ENCODE measurements around the gene CDC42EP2.

The CDC42EP2 gene

DNA sequence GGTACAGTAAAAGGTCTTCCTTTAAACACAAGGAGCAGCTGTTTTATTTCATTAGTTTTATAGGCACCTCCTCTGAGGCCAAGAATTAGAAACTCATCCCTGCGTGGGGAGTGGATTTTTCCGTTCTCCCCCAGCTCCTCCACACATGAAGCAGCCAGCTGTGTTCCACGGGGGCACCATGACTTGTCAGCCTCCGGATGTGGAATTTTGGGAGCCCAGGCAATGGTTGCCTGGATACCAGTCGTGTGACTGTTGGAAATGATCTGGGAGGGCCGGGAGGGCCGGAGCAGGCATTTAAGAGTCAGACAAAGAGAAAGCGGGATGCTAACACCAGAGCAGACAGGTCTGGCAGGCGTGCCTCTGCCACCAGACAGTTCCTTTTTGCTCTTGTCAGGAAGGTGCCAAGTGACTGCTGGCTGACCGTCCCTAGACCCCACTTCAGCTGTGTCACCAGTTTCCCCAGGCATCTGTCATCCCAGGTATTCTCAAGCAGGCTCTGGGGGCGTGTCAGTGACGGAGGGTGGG lies 15.9 kb upstream of the CDC42EP2 start:
- DNase-seq, result no peak

DNA sequence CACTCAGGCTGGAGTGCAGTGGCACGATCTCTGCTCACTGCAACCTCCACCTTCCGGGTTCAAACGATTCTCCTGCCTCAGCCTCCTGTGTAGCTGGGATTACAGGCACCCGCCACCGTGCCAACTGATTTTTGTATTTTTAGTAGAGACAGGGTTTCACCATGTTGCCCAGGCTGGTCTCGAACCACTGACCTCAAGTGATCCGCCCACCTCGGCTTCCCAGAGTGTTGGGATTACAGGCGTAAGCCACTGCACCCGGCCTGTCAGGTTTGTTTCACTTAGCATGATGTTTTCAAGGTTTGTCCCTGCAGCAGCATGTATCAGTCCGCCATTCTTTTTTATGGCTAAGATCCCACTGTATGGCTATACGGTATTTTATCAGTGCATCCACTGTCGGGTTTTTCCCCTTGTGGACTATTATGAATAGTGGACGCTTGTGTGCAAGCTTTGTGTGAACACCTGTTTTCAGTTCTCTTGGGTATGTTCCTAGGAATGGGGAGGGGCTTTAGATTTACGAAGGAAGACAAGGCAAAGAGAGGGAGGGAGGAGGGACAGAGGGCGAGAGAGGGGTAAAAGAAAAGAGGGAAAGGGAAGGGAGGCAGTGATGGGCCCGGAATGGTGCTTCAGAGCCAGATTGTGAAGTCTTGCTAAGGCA lies 13.9 kb upstream of the CDC42EP2 start:
- no peak for DNase-seq

DNA sequence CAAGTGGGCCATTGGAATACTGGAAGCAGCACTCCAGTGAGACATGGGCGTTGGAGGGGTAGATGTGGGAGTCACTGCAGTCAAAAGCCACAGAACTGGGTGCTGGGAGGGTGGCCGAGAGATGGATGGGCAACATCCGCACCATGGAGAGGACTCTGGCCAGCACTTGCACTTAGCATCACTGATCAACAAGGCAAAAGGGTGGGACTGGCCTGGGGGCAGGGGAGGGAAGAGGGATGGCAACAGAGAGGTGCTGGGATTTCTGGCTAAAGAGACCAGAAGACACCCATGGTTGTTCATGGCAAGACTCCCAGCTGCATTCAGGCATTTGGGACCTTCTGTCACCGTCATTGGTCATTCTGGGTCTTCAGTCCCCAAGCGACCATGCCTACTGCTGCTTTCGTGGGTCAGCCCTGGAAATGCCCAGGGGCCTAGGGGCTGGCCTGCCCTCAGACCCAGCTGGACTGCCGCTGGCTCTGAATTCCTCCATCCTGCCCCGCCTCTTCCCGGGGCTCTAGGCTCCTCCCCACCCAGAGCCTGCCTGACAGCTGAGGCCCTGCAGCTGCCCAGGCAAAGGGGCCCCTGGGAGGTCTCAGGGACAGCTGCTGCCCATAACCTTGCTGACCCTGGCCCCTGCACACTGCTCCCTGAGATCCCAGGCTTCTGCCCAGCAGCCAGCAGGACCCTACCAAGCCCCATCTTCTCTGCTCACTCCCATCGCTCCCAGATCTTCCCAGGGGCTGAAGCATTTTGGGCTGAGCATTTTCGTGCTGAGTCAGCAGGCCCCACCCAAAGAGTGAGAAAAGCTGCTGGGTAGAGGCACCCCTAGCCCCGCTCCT lies 13.0 kb upstream of the CDC42EP2 start:
- DNase-seq, result no peak

DNA sequence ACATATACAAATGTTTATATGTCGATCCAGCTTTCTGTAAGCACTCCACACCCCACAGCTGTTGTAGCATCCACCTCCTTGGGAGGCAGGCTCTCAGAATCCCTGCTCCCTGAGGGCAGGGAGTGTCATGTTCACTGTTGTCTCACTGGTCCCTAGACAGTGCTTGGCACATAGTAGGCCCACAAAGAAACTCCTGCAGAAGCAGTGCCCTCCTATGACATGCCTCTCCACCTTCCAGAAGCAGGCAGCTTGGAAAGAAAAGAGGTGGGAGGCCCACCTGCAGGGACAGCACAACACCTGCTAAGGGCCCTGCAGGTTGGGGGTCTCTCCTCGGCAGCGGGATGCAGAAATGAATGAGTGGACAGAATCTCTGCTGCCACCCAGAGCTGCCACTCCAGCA lies 11.1 kb upstream of the CDC42EP2 start:
- no peak for DNase-seq

DNA sequence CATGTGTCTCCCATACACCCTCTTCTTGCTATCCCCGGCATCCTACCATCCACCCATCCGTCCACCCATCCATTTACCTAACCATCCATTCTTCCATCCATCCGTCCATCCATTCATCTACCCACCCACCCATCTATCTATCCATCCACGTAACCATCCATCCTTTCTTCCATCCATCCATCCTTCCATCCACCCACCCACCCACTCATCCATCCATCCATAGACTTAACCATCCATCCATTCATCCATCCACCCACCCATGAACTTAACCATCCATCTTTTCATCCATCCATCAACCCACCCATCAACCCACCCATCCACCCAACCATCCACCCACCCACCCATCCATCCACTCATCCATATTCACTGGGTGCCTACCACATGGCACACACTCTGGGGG lies 10.6 kb upstream of the CDC42EP2 start:
- DNase-seq, result no peak

DNA sequence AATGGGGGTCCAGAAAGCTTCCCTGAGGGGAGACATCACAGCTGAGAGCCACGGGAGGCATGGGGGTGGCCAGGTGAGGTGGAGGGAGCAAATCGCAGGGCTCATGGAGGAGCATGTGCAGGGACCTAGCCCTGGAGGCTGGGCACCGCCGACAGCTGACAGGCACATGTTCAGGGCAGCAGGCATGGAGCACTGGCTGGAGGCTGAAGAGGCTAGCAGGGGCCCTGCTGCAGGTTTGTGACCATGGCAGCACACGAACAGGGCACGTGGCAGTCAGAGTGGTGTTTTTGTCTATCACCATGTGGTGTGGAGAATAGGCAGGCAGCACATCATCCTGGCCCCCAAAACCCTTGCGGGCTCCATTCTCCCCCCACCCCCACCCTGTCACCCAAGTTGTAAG lies 10.1 kb upstream of the CDC42EP2 start:
- DNase-seq, result no peak

DNA sequence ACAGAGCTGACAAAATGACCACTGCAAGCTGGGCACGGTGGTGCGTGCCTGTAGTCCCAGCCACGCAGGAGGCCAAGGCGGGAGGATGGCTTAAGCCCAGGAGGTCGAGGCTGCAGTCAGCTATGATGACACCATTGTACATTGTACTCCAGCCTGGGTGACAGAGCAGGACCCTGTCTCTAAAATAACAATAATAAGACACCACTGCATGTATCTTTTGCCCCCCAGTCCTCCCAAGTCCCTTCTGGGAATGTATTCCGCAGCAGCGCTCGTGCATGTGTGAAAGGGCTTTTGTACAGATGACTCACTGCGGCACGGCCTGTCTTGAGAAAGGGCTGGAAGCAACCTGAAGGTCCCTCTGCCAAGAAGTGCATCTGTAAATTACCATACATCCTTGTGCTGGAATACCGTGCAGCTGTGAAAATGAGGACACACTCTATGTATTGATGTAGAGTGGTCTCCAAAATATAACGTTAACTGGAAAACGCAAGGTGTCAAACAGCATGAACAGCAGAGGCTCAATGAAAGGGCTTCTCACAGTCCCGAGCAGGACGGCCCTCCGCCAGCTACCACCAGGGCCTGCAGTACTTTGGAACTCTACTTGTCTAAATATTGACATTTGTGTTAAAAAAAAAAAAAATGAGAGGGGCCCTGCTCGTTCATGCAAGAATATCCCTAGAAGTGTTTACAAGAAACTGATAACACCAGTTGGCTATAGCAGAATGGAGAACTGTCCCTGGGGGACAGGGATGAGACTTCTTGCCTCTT lies 9.0 kb upstream of the CDC42EP2 start:
- DNase-seq, result no peak

DNA sequence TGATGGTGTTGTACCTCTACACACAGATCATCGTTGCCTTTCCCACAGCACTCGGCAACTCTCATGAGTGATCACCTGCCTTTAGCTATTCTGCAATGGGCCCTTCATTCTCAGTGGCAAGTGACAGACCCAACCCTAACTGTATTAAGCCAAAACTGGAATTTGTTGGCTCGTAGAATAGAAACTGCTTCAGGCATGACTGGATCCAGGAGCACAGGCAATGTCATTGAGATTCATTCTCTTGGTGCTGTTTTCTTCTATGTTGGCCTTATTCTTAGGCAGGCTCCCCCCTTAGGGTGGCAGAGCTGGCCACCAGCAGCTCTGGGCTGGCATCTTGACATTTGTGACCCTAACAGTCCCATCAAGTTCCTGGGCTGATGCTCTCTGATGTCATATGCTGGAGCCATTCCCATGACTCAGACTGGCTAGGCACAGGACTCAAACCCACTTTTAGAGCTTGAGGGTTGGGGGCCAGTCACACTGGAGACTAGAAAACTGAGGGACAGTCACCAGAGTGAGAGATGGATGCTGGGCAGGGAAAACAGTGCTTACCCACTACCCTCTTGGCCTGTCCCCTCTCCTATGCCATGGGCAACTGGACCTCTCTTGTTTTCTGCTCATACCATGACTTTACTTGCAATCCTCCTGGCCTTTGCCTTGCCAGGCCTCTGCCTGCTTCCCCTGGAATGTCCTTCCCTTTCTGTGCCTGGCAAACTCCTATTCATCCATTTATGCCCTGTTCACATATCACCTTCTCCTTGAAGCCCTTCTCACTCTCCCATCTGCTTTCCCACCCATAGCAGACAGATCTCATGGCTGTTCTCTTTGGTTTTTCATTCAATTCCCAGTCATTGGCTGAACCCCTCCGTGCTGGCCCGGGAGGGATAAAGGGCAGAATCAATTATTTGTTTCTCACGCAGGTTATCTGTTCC lies 7.1 kb upstream of the CDC42EP2 start:
- DNase-seq, result no peak

DNA sequence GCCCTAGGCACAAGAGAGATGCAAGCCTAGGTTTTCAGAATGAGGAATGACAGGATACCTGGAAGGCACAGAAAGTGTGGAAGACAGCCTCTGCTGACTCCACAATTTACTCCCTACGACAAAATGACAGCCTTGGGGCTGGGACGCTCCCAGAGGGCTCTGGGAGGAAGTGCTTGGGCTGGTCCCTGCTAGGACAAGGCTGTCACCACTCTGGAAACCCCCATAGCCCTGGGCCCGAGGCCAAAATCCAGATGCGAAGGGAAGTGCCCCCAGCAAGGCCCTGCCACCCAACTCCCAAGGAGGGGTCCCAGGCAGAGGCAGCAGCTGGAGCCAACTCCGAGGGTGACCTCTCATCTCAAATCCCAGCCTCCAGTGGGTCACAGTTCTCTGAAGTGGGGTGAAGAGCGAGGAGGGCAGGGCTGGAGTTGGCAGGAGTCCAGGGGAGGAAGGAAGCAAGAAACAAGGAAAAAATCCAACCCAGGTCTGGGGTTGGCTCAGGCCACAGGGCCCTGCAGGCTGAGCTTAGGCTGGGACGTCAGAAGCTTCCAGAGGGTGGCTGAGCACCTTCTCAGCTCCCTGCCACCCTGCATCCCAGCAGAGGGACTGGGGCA lies 6.3 kb upstream of the CDC42EP2 start:
- no peak for DNase-seq

DNA sequence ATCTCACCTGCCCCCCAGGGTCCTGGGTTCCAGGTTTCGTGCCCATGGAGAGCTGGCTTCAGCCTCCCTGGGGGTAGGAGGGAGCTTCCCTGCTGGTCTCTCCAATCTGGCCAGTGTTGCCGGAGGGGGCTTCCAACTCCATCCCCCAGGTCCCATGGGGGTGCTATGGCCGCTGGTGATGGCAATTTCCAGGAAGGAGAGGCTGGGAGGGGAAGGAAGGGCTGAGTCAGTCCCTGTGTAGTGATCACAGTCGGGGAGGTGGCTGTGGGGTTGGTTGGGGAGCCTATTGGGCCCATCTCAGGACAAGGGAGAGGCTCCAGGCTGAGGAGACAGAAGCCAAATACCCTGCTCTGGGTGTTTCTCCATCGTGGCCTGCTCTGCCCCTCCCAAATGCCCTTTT lies 5.7 kb upstream of the CDC42EP2 start:
- DNase-seq, result no peak

DNA sequence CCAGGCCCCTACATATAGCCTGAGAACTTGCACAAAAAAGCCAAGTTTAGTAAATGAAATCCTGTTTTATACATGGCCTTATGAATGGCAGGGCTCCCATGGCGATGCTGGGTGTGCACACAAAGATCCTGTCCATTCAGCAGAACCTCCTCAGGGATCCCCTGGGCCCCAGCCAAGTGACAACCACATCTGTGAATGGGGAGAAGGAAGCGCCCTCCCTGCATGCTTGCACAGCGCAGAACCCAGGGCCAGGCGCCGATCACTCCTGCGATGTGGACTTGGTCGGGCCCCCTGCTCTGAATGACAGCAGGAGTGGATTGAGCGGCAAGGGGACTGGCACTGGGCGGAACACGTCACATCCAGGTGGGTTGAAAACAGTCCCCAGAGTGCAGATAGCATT lies 4.5 kb upstream of the CDC42EP2 start:
- DNase-seq, result no peak

DNA sequence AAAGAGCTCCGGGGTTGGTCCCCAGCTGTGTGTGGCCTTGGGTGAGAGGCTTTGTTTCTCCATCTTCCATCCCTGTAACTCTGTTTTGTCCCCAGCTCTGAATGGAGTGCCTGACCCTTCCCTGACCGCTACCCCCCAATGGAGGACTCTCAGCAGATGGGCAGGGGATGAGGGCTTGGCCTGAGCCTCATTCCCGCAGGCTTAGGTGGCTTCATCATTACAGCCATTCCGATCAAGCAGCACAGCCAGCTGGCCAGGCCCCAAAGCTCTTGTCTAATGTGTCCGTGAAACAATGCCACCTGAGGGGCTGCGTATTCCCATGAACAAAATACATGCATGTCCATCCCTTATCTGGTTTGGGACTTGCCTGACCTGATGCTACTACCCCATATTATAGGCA lies 3.9 kb upstream of the CDC42EP2 start:
- no peak for DNase-seq

DNA sequence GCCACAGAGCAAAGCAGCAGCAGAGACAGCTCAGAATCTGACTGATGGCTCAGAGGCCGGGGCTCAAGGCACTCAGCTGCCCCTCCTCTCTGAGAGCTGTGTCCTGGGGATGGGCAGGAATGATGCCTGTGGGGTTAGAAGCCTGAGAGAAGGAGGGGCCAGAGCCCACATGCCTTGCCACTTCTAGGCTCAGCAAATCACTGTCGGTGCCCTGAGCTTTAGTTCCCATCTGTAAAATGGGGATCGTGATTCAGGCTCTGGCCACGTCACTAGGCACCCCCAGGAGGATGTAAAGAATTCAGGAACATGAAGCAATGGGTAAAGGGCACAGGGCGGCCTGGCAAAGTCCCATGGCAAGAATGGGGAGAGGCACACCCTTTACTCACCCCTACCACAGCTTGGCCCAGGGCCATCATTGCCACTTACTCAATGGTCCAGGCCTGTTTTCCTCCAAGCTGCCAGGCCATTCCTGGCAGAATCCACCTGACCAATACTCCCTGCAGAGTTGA lies 3.4 kb upstream of the CDC42EP2 start:
- DNase-seq, result no peak

DNA sequence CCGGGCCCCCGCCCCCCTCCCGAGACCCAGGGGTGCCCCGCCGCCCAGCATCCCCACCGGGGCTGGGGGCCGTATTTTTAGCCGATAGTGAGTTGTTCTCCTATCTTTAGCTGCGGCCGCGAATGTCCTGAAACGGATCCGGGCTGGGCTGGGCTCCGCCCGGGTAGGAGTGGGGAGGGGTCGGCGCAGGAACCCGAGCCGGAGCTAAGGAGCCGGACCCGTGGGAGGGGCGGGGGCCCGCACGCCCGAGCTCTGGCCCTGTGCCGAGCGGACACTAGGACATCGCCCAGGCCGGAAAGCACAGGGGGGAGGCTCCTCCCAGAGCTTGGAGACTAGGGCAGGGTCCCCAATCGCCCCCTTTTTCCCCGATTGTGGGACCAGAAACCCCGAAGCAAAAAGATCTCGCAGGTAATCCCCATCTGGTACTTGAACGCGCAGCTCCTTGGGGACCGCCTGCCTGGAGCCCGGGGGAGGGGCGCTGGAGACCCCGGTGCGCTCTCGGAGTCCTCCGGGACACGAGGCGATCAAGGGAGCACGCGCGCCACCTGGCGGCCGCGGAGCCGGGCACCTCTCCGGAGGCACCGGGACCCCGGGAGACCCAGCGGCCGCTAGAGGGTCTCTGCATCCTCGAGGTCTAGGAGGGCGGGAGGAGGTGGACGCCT lies 669 bp downstream of the CDC42EP2 start:
- peak; percentile 5 to 25 for DNase-seq

DNA sequence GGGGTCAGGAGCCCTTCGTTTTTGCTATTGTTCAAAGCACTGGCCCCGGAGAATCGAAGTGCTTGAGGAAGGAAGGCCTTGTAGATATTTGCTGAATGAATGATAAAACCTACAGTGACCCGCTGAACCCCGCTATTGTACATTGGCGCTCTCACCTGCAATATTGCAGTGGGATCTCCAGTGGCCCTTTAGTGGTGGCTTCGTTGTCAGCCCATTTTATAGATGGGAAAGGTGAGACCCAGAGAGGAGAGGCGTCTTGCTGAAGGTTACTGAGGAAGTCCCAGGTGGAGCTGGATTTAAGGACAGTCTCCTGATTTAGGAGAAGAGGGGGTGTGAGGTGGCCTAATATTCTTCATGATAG lies 1.2 kb downstream of the CDC42EP2 start:
- DNase-seq, result no peak

DNA sequence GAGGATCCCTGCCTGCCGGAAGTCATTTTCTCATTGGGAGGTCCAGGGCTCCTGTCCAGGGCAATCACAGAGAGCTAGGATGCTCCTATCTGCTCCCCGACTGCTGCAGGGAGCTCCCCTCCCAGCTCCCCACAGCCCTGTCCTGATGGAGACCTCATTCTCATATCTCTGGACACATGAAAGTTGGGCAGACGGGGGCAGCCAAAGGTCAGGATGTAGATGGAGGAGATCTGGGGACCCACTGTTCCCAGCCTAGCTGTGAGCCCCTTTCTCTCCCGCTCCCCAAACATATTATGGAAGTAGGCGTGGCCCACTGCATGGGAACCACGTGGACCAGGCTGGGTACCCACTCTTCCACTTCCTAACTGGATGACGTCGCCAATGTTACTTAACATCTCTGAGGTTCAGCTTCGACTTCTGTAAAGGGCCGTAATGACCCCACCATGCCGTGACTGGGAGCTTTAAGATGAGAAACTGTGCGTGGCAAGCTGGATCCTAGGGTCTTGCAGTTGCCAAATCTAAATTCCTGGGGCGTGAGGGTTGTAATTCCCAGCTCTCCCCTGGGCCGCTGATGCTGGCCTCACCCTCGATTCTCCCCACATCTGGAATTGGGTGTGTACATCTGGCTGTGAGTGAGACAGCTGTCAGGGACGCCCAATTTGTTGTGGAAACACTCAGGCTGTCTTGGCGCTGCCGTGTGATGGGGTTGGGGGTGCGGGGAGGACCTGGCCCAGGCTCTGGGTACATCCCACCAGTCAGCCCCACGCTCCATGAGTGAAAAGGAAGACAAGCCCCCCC lies 1.8 kb downstream of the CDC42EP2 start:
- DNase-seq, result no peak

DNA sequence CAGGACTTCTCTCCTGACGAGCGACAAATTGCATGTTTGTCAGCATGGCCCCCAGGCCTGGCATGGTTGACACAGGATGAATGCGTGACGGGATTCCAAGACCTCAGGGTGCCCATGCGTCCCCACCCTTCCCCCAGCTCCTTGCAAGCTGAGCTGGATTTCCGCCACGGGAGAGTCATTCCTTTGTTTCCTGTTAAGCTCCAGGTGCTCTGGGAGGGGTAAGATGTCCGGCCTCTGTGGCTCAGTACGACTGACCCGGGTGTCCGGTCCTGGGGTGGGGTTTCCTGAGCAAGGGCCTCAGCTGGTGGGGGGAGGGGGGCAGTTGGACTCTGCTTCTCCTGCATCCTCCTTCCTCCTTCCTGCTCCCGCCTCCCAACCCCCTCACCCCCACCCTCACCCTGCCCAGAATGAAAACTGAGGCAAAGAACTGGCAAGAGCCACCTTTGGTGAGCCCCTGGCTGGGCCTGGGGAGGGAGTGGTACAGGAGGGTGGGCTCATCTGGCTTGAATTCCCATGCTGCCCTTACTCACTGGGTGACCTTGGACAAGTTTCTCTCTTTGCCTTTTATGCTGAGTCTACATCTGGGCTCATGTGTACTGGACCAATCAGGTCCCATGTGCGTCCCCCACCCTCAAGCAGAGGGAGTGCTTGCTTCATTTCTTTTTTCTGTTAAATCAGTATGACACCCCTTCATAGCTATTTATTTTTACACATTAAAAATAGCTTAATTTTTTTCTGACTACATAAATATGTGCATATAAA lies 2.5 kb downstream of the CDC42EP2 start:
- no peak for DNase-seq

DNA sequence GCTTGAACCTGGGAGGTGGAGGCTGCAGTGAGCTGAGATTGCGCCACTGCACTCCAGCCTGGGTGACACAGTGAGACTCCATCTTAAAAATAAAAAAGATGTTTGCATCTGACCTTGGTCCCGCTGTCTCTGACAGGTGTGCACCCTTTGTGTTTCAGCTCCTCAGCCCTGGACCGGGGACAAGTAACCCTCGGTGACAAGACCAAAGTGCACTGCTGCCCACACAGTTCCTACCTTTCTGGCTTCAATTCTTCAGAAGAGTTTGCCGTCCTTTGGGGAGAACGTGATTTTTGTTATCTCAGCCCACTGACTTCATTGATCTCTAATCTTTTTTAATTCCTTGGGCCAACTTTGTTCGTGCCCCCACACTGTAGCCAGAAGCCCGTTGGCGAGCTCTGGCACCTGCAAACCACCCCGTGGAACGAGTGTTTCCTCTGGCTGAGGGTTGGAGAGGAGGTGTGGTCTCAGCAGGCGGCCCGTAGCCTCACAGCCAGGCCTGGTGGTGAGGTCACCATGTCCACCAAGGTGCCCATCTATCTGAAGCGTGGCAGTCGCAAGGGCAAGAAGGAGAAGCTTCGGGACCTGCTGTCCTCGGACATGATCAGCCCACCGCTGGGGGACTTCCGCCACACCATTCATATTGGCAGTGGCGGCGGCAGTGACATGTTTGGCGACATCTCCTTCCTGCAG lies 5.9 kb downstream of the CDC42EP2 start:
- DNase-seq, result no peak

DNA sequence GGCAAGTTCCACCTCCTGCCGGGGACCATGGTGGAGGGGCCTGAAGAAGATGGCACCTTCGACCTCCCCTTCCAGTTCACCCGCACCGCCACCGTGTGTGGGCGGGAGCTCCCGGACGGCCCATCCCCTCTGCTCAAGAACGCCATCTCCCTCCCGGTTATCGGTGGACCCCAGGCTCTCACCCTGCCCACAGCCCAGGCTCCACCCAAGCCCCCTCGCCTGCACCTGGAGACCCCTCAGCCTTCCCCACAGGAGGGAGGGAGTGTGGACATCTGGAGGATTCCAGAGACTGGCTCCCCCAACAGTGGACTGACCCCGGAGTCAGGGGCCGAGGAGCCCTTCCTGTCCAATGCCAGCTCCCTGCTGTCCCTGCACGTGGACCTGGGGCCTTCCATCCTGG lies 6.4 kb downstream of the CDC42EP2 start:
- DNase-seq, result no peak
